Measurements from ENCODE around the gene CFAP99. TPM values are rescaled to one million over a fixed set of nuclear protein-coding genes. Genes with fewer than 3 reads are reported as not detected.

CFAP99 gene
- total RNA-seq, 1 experiment from 2014 or later: 0.96 TPM

- no peak for DNase-seq (ENCODE audit: low read depth)
Observed at GRCh38 chr4:2411786-2412510, 6.8 kb upstream of the CFAP99 start.

- DNase-seq (ENCODE audit: low read depth): no peak
Observed at GRCh38 chr4:2412534-2412884, 6.2 kb upstream of the CFAP99 start.

GRCh38 chr4:2412885-2413716, 5.7 kb upstream of the CFAP99 start:
- DNase-seq (ENCODE audit: low read depth): peak; percentile 99

- no peak for DNase-seq (ENCODE audit: low read depth)
Observed at GRCh38 chr4:2413821-2414610, 4.7 kb upstream of the CFAP99 start.

- no peak for DNase-seq (ENCODE audit: low read depth)
Observed at GRCh38 chr4:2415213-2415612, 3.5 kb upstream of the CFAP99 start.

- no peak for DNase-seq (ENCODE audit: low read depth)
Observed at GRCh38 chr4:2415881-2416563, 2.7 kb upstream of the CFAP99 start.

- DNase-seq (ENCODE audit: low read depth): peak; percentile 49
Observed at GRCh38 chr4:2416564-2417225, 2.1 kb upstream of the CFAP99 start.

GRCh38 chr4:2417226-2417764, 1.5 kb upstream of the CFAP99 start:
- DNase-seq (ENCODE audit: low read depth): no peak

- DNase-seq (ENCODE audit: low read depth): peak; percentile 35
Observed at GRCh38 chr4:2417765-2418649, 748 bp upstream of the CFAP99 start, which contains the start of gene ZFYVE28. ZFYVE28 (minus strand) TSS chr4:2418645; CDS start chr4:2418323, 322 bp downstream.

- no peak for DNase-seq (ENCODE audit: low read depth)
Observed at GRCh38 chr4:2419814-2420213, 1.1 kb downstream of the CFAP99 start.

GRCh38 chr4:2421928-2422327, 3.2 kb downstream of the CFAP99 start:
- DNase-seq (ENCODE audit: low read depth): no peak

GRCh38 chr4:2423066-2423465, 4.3 kb downstream of the CFAP99 start:
- no peak for DNase-seq (ENCODE audit: low read depth)

GRCh38 chr4:2423695-2424094, 4.9 kb downstream of the CFAP99 start:
- no peak for DNase-seq (ENCODE audit: low read depth)

GRCh38 chr4:2424581-2424980, 5.8 kb downstream of the CFAP99 start:
- no peak for DNase-seq (ENCODE audit: low read depth)

GRCh38 chr4:2425386-2426068, 6.8 kb downstream of the CFAP99 start:
- DNase-seq (ENCODE audit: low read depth): no peak

- DNase-seq (ENCODE audit: low read depth): no peak
Observed at GRCh38 chr4:2426069-2426397, 7.3 kb downstream of the CFAP99 start.

- DNase-seq (ENCODE audit: low read depth): no peak
Observed at GRCh38 chr4:2426711-2427275, 8.0 kb downstream of the CFAP99 start.

GRCh38 chr4:2427383-2428334, 8.9 kb downstream of the CFAP99 start:
- DNase-seq (ENCODE audit: low read depth): no peak

Measured in RPMI7951 (cell line).